GM12864 (cell line): ENCODE measurements around the gene HOXA1.

ENCODE experiments used
- DNase-seq: peaks from one replicate; pipeline ENCODE4 v3.0.0-alpha.2; 2011; ENCODE audit warnings: low read depth
- H3K4me3 ChIP-seq: 2 replicates; pipeline ENCODE4 v1.5.1; 2011; ENCODE audit warnings: mild to moderate bottlenecking, low read depth, low read length, control low read depth
- CTCF ChIP-seq: IDR thresholded peaks from 2 replicates; pipeline ENCODE4 v1.5.1; 2011; ENCODE audit warnings: low read depth, mild to moderate bottlenecking, moderate library complexity, low read length, control low read depth, inconsistent platforms; ENCODE audit errors: missing control alignments

HOXA1 gene

DNA sequence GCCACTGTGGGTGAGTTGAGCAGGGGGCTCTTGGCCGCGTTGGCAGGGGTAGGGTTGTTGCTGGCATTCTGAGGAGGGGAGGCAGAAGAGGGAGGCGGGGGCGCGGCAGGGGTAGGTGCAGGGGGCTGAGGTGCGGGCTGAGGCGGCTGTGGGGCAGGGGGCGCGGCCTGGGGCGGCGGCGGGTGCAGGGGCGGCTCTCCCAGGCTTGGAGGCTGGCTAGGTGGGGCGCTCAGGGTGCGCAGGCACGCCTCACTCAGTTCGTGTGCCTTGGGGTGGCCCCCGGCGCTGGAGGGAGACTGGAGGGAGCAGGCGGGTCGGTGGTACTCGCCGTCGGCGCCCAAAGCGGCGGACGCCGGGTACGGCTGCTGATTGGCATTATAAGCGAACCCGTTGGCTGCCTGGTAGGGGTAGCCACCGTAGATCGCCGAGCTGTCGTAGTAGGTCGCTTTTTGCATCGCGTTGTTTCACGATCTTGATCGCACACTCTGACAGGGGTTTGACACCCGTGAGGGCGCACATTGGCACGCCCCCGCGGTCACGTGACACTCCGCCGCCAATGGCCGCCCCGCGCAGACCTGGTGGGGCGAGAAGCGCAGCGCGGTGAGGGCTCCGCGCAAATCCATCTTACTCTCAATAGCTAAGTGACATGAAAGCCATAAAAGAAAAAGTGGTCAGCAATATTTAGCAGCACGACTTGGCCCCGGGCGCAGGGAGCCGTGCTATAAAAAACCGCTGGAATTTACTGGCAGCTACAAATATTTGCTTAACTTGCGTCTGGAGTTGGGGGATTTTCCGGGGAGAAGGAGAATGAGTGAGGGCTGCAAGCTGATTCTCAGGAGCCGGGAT lies 14.6 kb upstream of the HOXA1 start:
- no peak overlapping the region for H3K4me3 ChIP-seq
- TF ChIP-seq CTCF: no peak
- no peak for DNase-seq

DNA sequence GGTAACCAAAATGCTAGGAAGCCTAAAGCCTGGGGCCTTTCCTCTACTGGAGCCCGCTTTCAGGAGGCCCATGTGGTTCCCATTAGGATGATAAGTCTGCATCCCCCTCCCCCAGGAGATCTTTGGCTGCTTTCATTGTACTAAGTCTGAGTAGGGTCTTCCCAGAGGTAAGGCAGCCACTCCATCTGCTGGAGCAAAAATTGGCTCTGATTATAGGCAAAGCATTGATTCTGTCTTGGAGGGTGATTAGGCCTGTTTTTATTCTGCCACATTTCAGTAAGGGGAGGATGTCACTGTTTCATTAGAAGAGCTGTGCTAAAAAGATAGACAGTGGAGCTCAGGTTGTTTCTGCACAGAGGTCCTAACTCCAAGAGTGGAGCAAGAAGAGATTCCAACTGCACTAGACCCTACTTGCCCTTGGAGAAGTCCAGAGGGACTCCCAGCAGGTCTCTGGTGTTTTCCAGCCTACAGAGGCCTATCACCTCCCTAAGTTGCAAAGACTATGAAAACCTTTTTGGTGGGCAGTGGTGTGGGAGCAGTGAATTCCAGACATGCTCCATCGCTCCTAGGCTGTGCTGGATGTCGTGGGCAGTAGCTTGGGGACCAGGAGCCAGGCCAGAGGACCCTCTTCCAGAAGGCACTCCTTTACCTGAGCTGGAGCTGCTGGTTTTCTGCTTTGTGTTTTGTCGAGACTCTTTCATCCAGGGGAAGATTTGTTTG lies 13.8 kb upstream of the HOXA1 start:
- no peak overlapping the region for H3K4me3 ChIP-seq
- TF ChIP-seq CTCF: no peak
- no peak for DNase-seq

GRCh38 chr7:27108390-27109127 lies 12.8 kb upstream of the HOXA1 start:
- TF ChIP-seq CTCF: no peak
- no peak overlapping the region for H3K4me3 ChIP-seq
- no peak for DNase-seq

GRCh38 chr7:27107391-27108381 lies 11.9 kb upstream of the HOXA1 start:
- DNase-seq: no peak
- no peak for TF ChIP-seq CTCF
- H3K4me3 ChIP-seq: no peak overlapping the region

- no peak for TF ChIP-seq CTCF
- H3K4me3 ChIP-seq: no peak overlapping the region
These were observed 11.1 kb upstream of the HOXA1 start for GRCh38 chr7:27106901-27107240.

More at GRCh38 chr7:27106901-27107240, 11.1 kb upstream of the HOXA1 start:
- no peak for DNase-seq
